SK-N-SH treated with all-trans-retinoic acid at 6 μM for 48 hours (cell line): ENCODE data around the gene COL6A5.

Source experiments
- ARNTL ChIP-seq: fragments of 450-650 bp; formaldehyde crosslinking; IDR thresholded peaks from 2 replicates; pipeline ENCODE4 v1.5.0; 2020; ENCODE audit warnings: low read depth, mild to moderate bottlenecking, moderate library complexity, borderline replicate concordance
- BACH2 ChIP-seq: fragments of 250-450 bp; sonication (Bioruptor Pico); IDR thresholded peaks from 2 replicates; pipeline ENCODE4 v1.9.0; 2021; ENCODE audit warnings: mild to moderate bottlenecking, borderline replicate concordance
- SNAI2 ChIP-seq: fragments of 250-450 bp; sonication (Bioruptor Pico); IDR thresholded peaks from 2 replicates; pipeline ENCODE4 v1.5.0; 2020; ENCODE audit warnings: mild to moderate bottlenecking, moderate library complexity
- ZC3H10 ChIP-seq: fragments of 250-450 bp; sonication (Bioruptor Pico); IDR thresholded peaks from 2 replicates; pipeline ENCODE4 v1.5.1; 2021; ENCODE audit warnings: mild to moderate bottlenecking, moderate library complexity
- ZFP30 ChIP-seq: fragments of 450-650 bp; formaldehyde crosslinking; IDR thresholded peaks from 2 replicates; pipeline ENCODE4 v1.5.0; 2022; ENCODE audit warnings: mild to moderate bottlenecking, moderate library complexity
- ZNF8 ChIP-seq: fragments of 450-650 bp; formaldehyde crosslinking; IDR thresholded peaks from 2 replicates; pipeline ENCODE4 v1.5.0; 2020; ENCODE audit warnings: mild to moderate bottlenecking, moderate library complexity
- TF ChIP-seq, protein P1 (sequence below): fragments of 250-450 bp; sonication (Bioruptor Pico); IDR thresholded peaks from 2 replicates; pipeline ENCODE4 v1.5.0; 2020; ENCODE audit warnings: mild to moderate bottlenecking, moderate library complexity
- TF ChIP-seq, protein P2 (sequence below): fragments of 250-450 bp; sonication (Bioruptor Pico); IDR thresholded peaks from 2 replicates; pipeline ENCODE4 v1.8.0; 2020; ENCODE audit warnings: mild to moderate bottlenecking, moderate library complexity, borderline replicate concordance

DNA sequence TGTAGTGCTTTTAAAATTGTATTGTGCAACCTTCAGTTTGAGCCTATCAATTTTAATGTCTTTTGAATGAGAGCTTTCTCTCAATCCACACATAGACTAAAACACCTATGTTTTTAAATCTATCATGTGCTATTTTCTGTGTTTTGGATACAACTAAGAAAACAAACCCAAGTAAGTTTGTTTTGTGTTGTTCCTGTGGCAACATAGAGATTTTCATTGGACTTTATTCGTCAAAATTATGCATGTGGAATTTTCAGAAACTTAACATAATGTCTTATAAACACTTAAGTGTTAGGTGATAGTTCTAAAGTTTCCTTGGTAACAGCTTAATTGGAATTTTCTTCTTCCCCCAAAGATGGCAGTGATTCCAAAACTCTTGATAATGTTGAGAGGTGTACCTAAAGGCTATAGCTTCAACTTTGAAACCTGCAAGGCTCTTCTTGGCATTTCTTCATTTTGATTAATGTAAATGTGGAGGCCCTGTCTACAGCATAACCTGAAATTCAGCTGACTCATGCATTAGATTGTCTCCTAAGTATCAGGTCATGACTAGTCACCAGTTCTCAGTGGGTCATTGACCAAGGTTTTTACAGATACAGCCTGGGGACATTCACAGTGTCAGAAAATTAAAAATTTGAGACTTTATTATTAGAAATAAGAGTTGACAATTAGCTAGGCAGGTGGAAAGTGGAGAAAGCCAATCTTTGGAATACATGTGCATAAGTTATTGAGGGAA lies 44.4 kb downstream of the COL6A5 start:
- TF ChIP-seq ZFP30 (CRISPR knock-in tag) (no peak), ZC3H10 (CRISPR knock-in tag) (no peak), BACH2 (CRISPR knock-in tag) (no peak), ARNTL (CRISPR knock-in tag) (no peak), SNAI2 (no peak), ZNF8 (CRISPR knock-in tag) (no peak)
- TF ChIP-seq, protein P1, sequence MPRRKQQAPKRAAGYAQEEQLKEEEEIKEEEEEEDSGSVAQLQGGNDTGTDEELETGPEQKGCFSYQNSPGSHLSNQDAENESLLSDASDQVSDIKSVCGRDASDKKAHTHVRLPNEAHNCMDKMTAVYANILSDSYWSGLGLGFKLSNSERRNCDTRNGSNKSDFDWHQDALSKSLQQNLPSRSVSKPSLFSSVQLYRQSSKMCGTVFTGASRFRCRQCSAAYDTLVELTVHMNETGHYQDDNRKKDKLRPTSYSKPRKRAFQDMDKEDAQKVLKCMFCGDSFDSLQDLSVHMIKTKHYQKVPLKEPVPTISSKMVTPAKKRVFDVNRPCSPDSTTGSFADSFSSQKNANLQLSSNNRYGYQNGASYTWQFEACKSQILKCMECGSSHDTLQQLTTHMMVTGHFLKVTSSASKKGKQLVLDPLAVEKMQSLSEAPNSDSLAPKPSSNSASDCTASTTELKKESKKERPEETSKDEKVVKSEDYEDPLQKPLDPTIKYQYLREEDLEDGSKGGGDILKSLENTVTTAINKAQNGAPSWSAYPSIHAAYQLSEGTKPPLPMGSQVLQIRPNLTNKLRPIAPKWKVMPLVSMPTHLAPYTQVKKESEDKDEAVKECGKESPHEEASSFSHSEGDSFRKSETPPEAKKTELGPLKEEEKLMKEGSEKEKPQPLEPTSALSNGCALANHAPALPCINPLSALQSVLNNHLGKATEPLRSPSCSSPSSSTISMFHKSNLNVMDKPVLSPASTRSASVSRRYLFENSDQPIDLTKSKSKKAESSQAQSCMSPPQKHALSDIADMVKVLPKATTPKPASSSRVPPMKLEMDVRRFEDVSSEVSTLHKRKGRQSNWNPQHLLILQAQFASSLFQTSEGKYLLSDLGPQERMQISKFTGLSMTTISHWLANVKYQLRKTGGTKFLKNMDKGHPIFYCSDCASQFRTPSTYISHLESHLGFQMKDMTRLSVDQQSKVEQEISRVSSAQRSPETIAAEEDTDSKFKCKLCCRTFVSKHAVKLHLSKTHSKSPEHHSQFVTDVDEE, result no peak
- TF ChIP-seq, protein P2, sequence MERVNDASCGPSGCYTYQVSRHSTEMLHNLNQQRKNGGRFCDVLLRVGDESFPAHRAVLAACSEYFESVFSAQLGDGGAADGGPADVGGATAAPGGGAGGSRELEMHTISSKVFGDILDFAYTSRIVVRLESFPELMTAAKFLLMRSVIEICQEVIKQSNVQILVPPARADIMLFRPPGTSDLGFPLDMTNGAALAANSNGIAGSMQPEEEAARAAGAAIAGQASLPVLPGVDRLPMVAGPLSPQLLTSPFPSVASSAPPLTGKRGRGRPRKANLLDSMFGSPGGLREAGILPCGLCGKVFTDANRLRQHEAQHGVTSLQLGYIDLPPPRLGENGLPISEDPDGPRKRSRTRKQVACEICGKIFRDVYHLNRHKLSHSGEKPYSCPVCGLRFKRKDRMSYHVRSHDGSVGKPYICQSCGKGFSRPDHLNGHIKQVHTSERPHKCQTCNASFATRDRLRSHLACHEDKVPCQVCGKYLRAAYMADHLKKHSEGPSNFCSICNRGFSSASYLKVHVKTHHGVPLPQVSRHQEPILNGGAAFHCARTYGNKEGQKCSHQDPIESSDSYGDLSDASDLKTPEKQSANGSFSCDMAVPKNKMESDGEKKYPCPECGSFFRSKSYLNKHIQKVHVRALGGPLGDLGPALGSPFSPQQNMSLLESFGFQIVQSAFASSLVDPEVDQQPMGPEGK, result no peak
